ENCODE data around the gene EEF1B2.
"Not testable (repeated sequence)": the region's sequence is repeated elsewhere in the genome, so short reads cannot be mapped to it uniquely, and the experiment has no call there.

EEF1B2 gene

DNA sequence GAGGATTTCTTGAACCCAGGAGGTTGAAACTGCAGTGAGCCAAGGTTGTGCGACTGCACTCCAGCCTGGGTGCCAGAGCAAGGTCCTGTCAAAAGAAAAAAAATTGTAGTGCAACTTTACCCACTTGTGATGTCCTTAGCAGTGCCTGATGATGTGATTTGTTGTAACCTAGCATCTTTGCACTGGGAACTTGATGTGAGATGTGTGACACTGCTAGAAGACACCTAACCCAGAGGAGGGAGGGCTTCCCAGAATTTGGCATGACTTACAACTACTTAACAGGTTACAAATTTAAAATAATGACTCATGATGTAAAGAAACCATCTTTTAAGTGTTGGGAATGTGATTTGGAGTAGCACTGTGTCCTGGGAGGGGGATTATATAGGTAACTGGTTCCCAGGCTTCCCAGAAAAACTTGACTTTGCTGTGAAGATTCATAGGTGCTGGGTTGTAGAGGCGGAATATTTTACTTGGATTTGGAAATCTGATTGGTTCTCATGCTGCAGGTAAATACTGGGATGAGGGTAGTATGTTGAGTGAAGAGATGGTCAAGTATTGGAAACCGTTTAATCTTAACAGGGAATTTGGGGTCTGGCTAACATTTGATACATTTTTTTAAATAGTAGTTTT lies 3.7 kb downstream of the EEF1B2 start:
- DNase-seq (ENCODE audit: insufficient read length, low spot score), result no peak
- FAIRE-seq, result no peak

GRCh38 chr2:206164261-206164862 lies 4.7 kb downstream of the EEF1B2 start:
- FAIRE-seq (no peak), DNase-seq (ENCODE audit: insufficient read length, low spot score) (peak; percentile 21)

DNA sequence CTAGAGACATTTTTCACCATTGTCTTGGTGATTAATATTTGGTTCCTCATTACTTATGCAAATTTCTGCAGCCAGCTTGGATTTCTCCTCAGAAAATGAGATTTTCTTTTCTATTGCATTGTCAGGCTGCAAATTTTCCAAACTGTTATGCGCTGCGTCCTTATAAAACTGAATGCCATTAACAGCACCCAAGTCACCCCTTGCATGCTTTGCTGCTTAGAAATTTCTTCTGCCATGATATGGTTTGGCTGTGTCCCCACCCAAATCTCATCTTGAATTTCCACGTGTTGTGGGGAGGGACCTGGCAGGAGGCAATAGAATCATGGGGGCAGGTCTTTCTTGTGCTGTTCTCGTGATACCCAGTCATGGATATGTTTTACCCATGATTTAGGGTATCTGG lies 8.5 kb downstream of the EEF1B2 start:
- not testable (repeated sequence) for FAIRE-seq; DNase-seq (ENCODE audit: insufficient read length, low spot score)

- FAIRE-seq; DNase-seq (ENCODE audit: insufficient read length, low spot score): not testable (repeated sequence)
Observed at GRCh38 chr2:206171624-206172397, 12.1 kb downstream of the EEF1B2 start.

DNA sequence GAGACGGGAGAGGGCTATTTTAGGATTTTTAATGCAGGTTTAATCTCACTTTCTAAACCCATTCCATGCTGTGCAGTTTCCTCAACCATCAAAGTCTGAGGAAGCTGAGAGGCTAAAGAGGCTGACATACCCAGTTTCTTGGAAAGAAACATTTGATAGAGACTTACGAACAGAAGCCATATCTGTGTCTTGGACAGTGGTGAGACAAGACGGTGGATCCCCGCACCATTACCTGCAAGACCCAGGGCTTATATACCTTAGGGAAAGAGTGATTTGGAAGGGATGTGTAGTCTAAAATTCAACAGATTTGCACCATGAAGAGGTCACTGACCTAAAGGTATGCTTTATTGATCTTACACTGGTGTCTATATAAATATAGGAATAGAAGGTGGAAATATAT lies 13.5 kb downstream of the EEF1B2 start:
- FAIRE-seq (no peak), DNase-seq (ENCODE audit: insufficient read length, low spot score) (no peak)

GRCh38 chr2:206176121-206176520 lies 16.4 kb downstream of the EEF1B2 start:
- no peak for DNase-seq (ENCODE audit: insufficient read length, low spot score)
- no peak for FAIRE-seq

DNA sequence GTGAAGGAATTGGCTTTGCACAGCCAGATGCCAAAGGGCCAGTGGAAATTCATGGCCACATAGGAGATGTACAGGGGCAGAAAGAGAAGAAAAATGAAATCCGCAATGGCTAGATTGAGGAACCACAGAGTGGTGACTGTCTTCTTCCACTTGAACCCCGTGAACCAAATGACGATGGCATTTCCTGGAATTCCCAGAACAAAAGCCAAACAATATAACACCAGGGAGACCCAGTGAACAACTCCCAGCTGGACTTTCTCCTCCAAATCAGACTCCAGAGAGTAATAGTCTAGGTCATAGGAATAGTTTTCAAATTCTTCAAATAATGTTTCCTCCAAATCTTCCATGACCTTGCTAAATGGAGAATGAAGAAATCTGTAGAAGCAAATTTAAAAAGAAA lies 17.2 kb downstream of the EEF1B2 start:
- DNase-seq (ENCODE audit: insufficient read length, low spot score) (no peak), FAIRE-seq (no peak)

GRCh38 chr2:206181526-206181925 lies 21.8 kb downstream of the EEF1B2 start:
- FAIRE-seq; DNase-seq (ENCODE audit: insufficient read length, low spot score): not testable (repeated sequence)

GRCh38 chr2:206189691-206190090 lies 30.0 kb downstream of the EEF1B2 start:
- DNase-seq (ENCODE audit: insufficient read length, low spot score) (no peak), FAIRE-seq (no peak)

GRCh38 chr2:206190111-206190510 lies 30.4 kb downstream of the EEF1B2 start:
- DNase-seq (ENCODE audit: insufficient read length, low spot score), result no peak
- FAIRE-seq, result no peak

DNA sequence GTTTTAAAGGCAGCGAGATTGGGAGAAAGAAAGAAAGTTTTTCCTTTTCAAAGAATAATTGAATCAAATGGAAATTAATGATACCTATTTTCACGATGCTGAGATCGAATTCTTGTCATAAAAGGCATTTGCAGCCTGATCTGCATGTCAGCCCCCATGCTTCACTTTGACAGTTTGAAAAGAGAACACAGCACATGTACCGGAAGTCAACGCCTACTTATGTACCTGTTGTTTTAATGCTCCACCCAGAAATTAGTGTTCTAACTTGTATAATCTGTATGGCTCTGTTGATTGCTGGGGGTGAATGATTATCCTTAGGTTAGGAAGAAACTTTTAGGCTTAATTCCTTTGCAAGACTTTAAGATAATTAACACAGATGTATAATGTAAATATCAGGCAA lies 31.0 kb downstream of the EEF1B2 start:
- FAIRE-seq, result no peak

GRCh38 chr2:206192157-206192556 lies 32.5 kb downstream of the EEF1B2 start:
- no peak for FAIRE-seq
- DNase-seq (ENCODE audit: insufficient read length, low spot score), result no peak

More for the DNA sequence above, 31.0 kb downstream of the EEF1B2 start:
- no peak for DNase-seq (ENCODE audit: insufficient read length, low spot score)

- no peak for DNase-seq (ENCODE audit: insufficient read length, low spot score)
- no peak for FAIRE-seq
Observed at GRCh38 chr2:206193671-206194357, 34.1 kb downstream of the EEF1B2 start.

DNA sequence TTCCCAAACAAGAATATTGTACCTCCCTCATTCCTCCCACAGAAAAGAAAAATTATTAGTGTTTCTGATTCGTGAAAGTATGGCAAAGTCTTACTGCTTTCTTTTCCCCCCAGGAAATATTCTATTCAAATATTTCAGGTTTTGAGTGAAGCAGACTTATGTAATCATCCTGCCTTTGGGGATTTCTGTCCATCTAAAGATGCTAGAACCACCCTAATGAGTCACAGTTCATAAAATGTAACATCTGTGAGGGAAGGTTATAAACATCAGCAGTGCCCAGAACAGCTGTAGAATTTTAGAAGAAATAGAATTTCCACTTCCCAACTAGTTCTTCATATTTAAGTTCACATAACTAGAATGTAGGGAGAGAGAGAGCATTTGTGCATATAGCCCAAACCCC lies 39.0 kb downstream of the EEF1B2 start:
- DNase-seq (ENCODE audit: insufficient read length, low spot score) (no peak), FAIRE-seq (no peak)

DNA sequence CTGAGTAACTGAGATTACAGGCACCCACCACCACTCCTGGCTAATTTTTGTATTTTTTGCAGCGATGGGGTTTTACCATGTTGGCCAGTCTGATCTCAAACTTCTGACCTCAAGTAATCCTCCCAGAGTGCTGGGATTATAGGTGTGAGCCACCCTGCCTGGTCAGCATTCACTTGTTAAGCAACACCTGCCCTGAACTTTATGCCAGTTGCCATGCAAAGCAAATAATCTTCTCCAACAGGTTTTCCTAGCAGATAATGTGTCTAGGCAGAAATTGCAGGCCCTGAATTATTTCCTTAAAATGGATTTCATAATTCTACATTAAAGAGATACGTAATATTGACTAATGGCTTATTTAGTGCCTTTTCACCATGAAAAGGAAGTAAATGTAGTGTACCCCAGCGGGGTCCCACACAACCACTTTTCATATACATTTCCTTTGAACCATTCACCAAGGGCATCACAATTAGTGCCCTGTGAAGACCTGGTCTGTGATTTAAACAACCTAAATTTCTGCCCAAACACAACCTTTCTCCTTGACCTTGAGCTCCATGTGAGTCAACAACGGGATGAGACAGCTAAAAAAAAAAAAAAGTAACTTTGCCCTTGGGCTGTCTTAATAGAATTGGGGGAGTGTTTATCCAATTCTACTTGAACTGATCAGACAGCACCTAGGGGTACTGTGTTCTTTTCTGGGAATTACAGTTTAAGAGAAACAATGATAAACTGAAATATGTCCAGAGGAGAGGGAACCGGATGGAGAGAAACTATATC lies 41.6 kb downstream of the EEF1B2 start:
- FAIRE-seq (no peak), DNase-seq (ENCODE audit: insufficient read length, low spot score) (no peak)

GRCh38 chr2:206202446-206202845 lies 42.8 kb downstream of the EEF1B2 start:
- DNase-seq (ENCODE audit: insufficient read length, low spot score) (no peak), FAIRE-seq (no peak)

- FAIRE-seq (no peak), DNase-seq (ENCODE audit: insufficient read length, low spot score) (no peak)
Observed at GRCh38 chr2:206203331-206203730, 43.6 kb downstream of the EEF1B2 start.

- FAIRE-seq, result no peak
Observed at GRCh38 chr2:206204710-206205109, 45.0 kb downstream of the EEF1B2 start.

GRCh38 chr2:206207316-206207715 lies 47.6 kb downstream of the EEF1B2 start:
- not testable (repeated sequence) for DNase-seq (ENCODE audit: insufficient read length, low spot score); FAIRE-seq

More at GRCh38 chr2:206204710-206205109, 45.0 kb downstream of the EEF1B2 start:
- DNase-seq (ENCODE audit: insufficient read length, low spot score), result no peak

DNA sequence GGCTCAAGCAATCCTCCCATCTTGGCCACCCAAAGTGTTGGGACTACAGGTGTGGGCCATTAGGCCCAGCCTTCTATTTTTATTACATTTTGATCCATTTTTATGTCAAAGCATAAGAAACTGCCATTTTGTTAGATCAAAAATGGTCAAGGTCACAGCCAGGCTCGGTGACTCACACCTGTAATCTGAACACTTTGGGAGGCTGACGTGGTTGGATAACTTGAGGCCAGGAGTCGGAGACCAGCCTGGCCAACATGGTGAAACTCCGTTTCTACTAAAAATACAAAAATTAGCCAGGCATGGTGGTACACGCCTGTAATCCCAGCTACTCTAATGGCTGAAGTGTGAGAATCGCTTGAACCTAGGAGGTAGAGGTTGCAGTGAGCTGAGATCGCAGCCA lies 49.2 kb downstream of the EEF1B2 start:
- DNase-seq (ENCODE audit: insufficient read length, low spot score), result no peak
- FAIRE-seq, result no peak

Measured in HTR-8/SVneo (cell line).